ENCODE data around the gene PLA2G4E. TPM values are rescaled to one million over a fixed set of nuclear protein-coding genes. Genes with fewer than 3 reads are reported as not detected.

The PLA2G4E gene
- polyA plus RNA-seq, 2 of the 4 experiments (the other 2 are of a cell fraction), result 0.01 TPM; not detected in 1

- no peak for FAIRE-seq
- Histone ChIP-seq H3K27ac (no peak overlapping the region), H3K4me3 (no peak overlapping the region), H3K9me3 (no peaks in the 10 kb centered on the region), H3K4me2 (no peak overlapping the region), H3K4me1 (0 out of 3 replicates have a peak, but pooled peaks cover 4% of the 10 kb centered on the region)
- ATAC-seq, result no peak
- DNase-seq (ENCODE audit: low read depth in 1 of 2, low spot score in 1 of 2), result no peak
- WGBS (ENCODE audit: missing lambda C conversion rate), result 98% methylated on average over 3 of the region's 4 CpGs
- CTCF ChIA-PET, result interaction anchor here (1.4 kb wide), 1 partner anchor 25 kb away, joined by 4 read pairs; no protein-coding TSS in a partner anchor
- POLR2A ChIA-PET, result no interaction called here
- TF ChIP-seq NPAS2 (CRISPR knock-in tag; IDR thresholded peaks at IDR 0.05; ENCODE audit: borderline replicate concordance) (no peak), E2F6 (IDR thresholded peaks at IDR 0.05; ENCODE audit: borderline replicate concordance, low read depth) (no peak)
Observed at GRCh38 chr15:42014406-42014805, 6.4 kb downstream of the PLA2G4E start.

- CTCF ChIA-PET, result interaction anchor here (1.0 to 1.3 kb wide), 3 partner anchors 10 to 44 kb away, joined by 3 read pairs; no protein-coding TSS in a partner anchor
- TF ChIP-seq ZNF302 (CRISPR knock-in tag; IDR thresholded peaks at IDR 0.05), result no peak
- FAIRE-seq, result no peak
Observed at GRCh38 chr15:42012928-42013482, 7.8 kb downstream of the PLA2G4E start.

GRCh38 chr15:42012241-42012640 lies 8.6 kb downstream of the PLA2G4E start:
- Histone ChIP-seq H3K9me3 (no peaks in the 10 kb centered on the region), H3K27ac (no peak overlapping the region), H3K4me2 (no peak overlapping the region), H3K4me1 (0 out of 3 replicates have a peak, but pooled peaks cover 4% of the 10 kb centered on the region), H3K4me3 (no peak overlapping the region)
- WGBS (ENCODE audit: missing lambda C conversion rate), result 23% methylated on average over 2 of the region's 2 CpGs
- TF ChIP-seq HOXA7 (CRISPR knock-in tag; IDR thresholded peaks at IDR 0.05) (no peak), EHMT2 (IDR thresholded peaks at IDR 0.05; ENCODE audit: low read depth) (no peak), POLR2AphosphoS2 (conservative IDR thresholded peaks at IDR 0.05; ENCODE audit: low read length) (no peak), CEBPB (IDR thresholded peaks at IDR 0.05) (no peak), POLR2A (IDR thresholded peaks at IDR 0.05; ENCODE audit: low read length) (no peak), GATA3 (IDR thresholded peaks at IDR 0.05; ENCODE audit: borderline replicate concordance) (no peak), CBX2 (IDR thresholded peaks at IDR 0.05; ENCODE audit: borderline replicate concordance, low read depth) (no peak), HEYL (CRISPR knock-in tag; IDR thresholded peaks at IDR 0.05) (no peak), PBX3 (IDR thresholded peaks at IDR 0.05) (no peak), CBX8 (IDR thresholded peaks at IDR 0.05) (no peak), EP300 (IDR thresholded peaks at IDR 0.05) (no peak), HDAC2 (IDR thresholded peaks at IDR 0.05) (no peak), HOXB5 (CRISPR knock-in tag; IDR thresholded peaks at IDR 0.05) (no peak), ATOH8 (CRISPR knock-in tag; IDR thresholded peaks at IDR 0.05; ENCODE audit: low read depth) (no peak)
- ChIA-PET CTCF (interaction anchor here (1.3 kb wide), 1 partner anchor 9 kb away, joined by 3 read pairs; no protein-coding TSS in a partner anchor), POLR2A (no interaction called here)
- FAIRE-seq, result no peak
- no peak for DNase-seq (ENCODE audit: low read depth in 1 of 2, low spot score in 1 of 2)
- no peak for ATAC-seq

More at GRCh38 chr15:42012928-42013482, 7.8 kb downstream of the PLA2G4E start:
- H3K4me3 ChIP-seq, result no peak overlapping the region
- DNase-seq (ENCODE audit: low read depth in 1 of 2, low spot score in 1 of 2), result no peak
- H3K4me2 ChIP-seq, result no peak overlapping the region
- POLR2A ChIA-PET, result no interaction called here
- H3K9me3 ChIP-seq, result no peaks in the 10 kb centered on the region
- 86% methylated on average over 9 of the region's 10 CpGs for WGBS (ENCODE audit: missing lambda C conversion rate)
- 0 out of 3 replicates have a peak, but pooled peaks cover 4% of the 10 kb centered on the region for H3K4me1 ChIP-seq
- no peak overlapping the region for H3K27ac ChIP-seq
- no peak for ATAC-seq

GRCh38 chr15:42011074-42011473 lies 9.8 kb downstream of the PLA2G4E start:
- WGBS (ENCODE audit: missing lambda C conversion rate), result 82% methylated on average over 7 of the region's 7 CpGs
- no peak overlapping the region for H3K4me3 ChIP-seq
- H3K4me1 ChIP-seq, result 0 out of 3 replicates have a peak, but pooled peaks cover 4% of the 10 kb centered on the region
- H3K4me2 ChIP-seq, result no peak overlapping the region
- no peak for DNase-seq (ENCODE audit: low read depth in 1 of 2, low spot score in 1 of 2)
- ChIA-PET POLR2A (no interaction called here), CTCF (no interaction called here)
- H3K27ac ChIP-seq, result no peak overlapping the region
- H3K9me3 ChIP-seq, result no peaks in the 10 kb centered on the region
- no peak for FAIRE-seq
- no peak for ATAC-seq
- TF ChIP-seq KDM1A (IDR thresholded peaks at IDR 0.05; ENCODE audit: low read depth), result no peak
- no peak for TF ChIP-seq EHF (CRISPR knock-in tag; IDR thresholded peaks at IDR 0.05)
- TF ChIP-seq CHD2 (IDR thresholded peaks at IDR 0.05; ENCODE audit: low read length, partially characterized antibody), result no peak
- no peak for TF ChIP-seq RARB (CRISPR knock-in tag; IDR thresholded peaks at IDR 0.05)
- no peak for TF ChIP-seq HES2 (IDR thresholded peaks at IDR 0.05)
- TF ChIP-seq NFE2L2 (conservative IDR thresholded peaks at IDR 0.05; ENCODE audit: low read length), result no peak
- no peak for TF ChIP-seq USF2 (IDR thresholded peaks at IDR 0.05)
- TF ChIP-seq NPAS2 (CRISPR knock-in tag; IDR thresholded peaks at IDR 0.05; ENCODE audit: borderline replicate concordance), result no peak
- TF ChIP-seq JUNB (IDR thresholded peaks at IDR 0.05), result no peak
- no peak for TF ChIP-seq FOSL2 (IDR thresholded peaks at IDR 0.05)
- TF ChIP-seq FOSL2 (CRISPR knock-in tag; IDR thresholded peaks at IDR 0.05), result no peak
- no peak for TF ChIP-seq FOXS1 (CRISPR knock-in tag; IDR thresholded peaks at IDR 0.05)
- no peak for TF ChIP-seq BCL3 (IDR thresholded peaks at IDR 0.05)
- no peak for TF ChIP-seq ESRRA (IDR thresholded peaks at IDR 0.05; ENCODE audit: borderline replicate concordance, low read length)
